Measurements from ENCODE around the gene JAKMIP1. TPM values are rescaled to one million over a fixed set of nuclear protein-coding genes. Genes with fewer than 3 reads are reported as not detected.

The JAKMIP1 gene
- total RNA-seq (2022) = not detected in 2 replicates
- Bru-seq, nascent RNA = not detected
- not detected for BruChase-seq, experiment 1, labeled RNA remaining after a 6-hour chase
- BruChase-seq, experiment 2, labeled RNA remaining after a 2-hour chase = not detected
- long read RNA-seq = 0 reads

DNA sequence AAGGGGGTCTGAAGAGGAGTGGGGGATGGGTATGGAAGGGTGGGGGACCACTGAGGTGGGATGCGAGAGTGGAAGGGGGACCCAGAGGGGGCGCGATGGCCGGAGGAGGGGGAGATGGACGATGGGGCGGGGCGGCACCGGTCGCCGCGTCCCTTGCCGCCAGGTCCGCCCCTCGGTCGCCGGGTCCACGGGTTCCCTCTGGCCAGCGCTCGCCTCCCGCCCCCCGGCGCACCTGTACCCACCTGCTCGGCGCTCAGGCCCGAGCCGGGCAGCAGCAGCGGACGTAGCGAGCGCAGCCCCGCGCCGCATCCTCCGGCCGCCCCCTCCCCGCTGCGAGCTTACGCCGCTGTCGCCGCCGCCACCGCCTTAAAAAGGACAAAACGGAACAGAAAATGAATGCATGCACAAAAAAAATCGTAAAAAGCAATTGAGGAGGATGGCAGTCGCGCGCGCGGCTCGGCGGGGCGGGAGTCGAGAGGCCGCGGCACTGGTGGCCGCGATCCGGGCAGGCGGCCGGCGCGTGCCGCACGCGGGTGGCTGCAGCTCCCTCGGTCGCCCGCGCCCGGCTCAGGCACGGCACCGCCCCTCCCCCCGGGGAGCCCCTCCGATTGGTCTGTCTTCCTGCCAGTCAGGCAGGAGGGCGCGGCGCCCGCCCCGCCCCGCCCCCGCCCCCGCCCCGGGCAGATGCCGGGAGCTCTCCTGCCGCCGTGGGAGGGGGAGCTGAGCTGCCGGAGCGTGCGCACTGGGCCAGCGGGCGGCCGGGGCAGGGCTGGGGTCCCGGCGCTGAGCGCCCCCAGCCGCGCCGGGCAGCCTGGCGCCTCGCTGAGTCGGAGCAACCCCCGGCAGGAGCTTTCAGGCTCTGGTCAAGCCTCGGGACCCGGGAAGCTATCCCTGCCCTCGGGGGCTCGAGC is at the start of gene JAKMIP1:
JAKMIP1 (minus strand) TSS at position 539 of the 911 bp plus-strand sequence. CDS start 87,699 bp downstream, outside the sequence.
- TF ChIP-seq, protein P1, sequence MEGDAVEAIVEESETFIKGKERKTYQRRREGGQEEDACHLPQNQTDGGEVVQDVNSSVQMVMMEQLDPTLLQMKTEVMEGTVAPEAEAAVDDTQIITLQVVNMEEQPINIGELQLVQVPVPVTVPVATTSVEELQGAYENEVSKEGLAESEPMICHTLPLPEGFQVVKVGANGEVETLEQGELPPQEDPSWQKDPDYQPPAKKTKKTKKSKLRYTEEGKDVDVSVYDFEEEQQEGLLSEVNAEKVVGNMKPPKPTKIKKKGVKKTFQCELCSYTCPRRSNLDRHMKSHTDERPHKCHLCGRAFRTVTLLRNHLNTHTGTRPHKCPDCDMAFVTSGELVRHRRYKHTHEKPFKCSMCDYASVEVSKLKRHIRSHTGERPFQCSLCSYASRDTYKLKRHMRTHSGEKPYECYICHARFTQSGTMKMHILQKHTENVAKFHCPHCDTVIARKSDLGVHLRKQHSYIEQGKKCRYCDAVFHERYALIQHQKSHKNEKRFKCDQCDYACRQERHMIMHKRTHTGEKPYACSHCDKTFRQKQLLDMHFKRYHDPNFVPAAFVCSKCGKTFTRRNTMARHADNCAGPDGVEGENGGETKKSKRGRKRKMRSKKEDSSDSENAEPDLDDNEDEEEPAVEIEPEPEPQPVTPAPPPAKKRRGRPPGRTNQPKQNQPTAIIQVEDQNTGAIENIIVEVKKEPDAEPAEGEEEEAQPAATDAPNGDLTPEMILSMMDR (IDR thresholded peaks at IDR 0.05; ENCODE audit: unreplicated experiment) = no peak
- ChIA-PET POLR2A (no interaction called here), CTCF (interaction anchor here (0.6 to 0.7 kb wide), 2 partner anchors 347 to 376 kb away, joined by 3 to 4 read pairs; no protein-coding TSS in a partner anchor)
- Mint-ChIP-seq H3K4me1 (ENCODE audit: insufficient read depth, unreplicated experiment) (no peaks in the 10 kb centered on the region), H3K27me3 (ENCODE audit: insufficient read depth, unreplicated experiment) (no peaks in the 10 kb centered on the region), H3K4me3 (ENCODE audit: unreplicated experiment) (no peak within 1 kb of the TSS), H3K9me3 (ENCODE audit: unreplicated experiment) (peaks cover 19% of the 10 kb centered on the region), H3K27ac (ENCODE audit: low read depth, unreplicated experiment) (no peak within 1 kb of the TSS), H3K36me3 (ENCODE audit: insufficient read depth, unreplicated experiment) (peaks cover 5% of the 10 kb centered on the region)
- intact Hi-C loops (cut with micrococcal nuclease) = no loop called here
- no TSS peak for BruUV-seq (replicated peaks)
- no peak for DNase-seq (ENCODE audit: unreplicated experiment)

DNA sequence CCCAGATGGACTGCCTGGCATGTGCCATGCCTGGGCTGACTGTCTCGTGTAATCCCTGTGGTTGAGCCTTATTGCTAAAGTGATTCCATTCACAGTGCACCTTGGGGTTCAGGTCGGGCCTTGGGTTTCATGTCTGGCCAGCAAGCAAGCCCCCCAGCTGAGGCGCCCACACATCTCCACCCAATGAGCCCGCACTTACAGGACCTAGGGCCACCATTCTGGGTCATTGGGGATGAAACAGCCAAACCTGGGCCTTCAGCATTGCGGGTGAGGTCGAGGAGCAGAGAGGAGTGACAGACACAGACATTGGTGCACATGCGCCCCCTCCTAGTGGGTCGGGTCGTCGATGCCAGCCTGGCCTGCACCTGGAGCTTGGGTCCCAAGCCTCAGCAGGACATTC is 48.0 kb upstream of the JAKMIP1 start:
- Mint-ChIP-seq H3K36me3 (ENCODE audit: insufficient read depth, unreplicated experiment) (no peaks in the 10 kb centered on the region), H3K9me3 (ENCODE audit: unreplicated experiment) (peaks cover 9% of the 10 kb centered on the region), H3K27me3 (ENCODE audit: insufficient read depth, unreplicated experiment) (peaks cover 18% of the 10 kb centered on the region), H3K4me1 (ENCODE audit: insufficient read depth, unreplicated experiment) (no peaks in the 10 kb centered on the region), H3K27ac (ENCODE audit: low read depth, unreplicated experiment) (no peak overlapping the region), H3K4me3 (ENCODE audit: unreplicated experiment) (no peak overlapping the region)
- intact Hi-C loops (cut with micrococcal nuclease) = no loop called here
- TF ChIP-seq, protein P1 (IDR thresholded peaks at IDR 0.05; ENCODE audit: unreplicated experiment) = no peak
- ChIA-PET POLR2A (interaction anchor here (0.7 kb wide), 1 partner anchor 48 kb away, joined by 3 read pairs; no protein-coding TSS in a partner anchor), CTCF (interaction anchor here (0.8 to 11.4 kb wide), 2 partner anchors 77 to 453 kb away, joined by 3 to 522 read pairs; no protein-coding TSS in a partner anchor)
- BruUV-seq (replicated peaks) = no TSS peak
- DNase-seq (ENCODE audit: unreplicated experiment) = no peak

DNA sequence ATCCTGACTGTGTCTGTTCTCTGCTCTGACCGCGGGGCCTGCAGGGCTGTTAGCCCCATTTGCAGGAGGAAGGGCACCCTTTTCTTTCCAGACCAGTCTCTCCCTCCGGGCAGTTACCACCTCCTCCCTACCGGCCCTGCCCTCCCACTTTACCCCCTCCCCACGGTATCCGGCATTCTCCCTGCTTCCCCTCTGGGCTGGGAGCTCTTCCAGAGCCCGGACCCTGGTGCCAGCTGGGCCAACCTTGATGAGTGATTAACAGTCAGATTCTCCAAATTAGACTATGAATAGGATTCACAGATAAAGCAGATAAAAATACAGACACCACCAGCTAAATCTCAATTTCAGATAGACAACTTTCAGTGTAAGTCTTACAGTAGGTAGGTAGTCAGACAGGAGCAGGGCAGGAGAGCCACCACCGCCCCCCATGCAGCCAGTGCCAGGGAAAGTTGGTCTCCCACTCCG is 45.9 kb upstream of the JAKMIP1 start:
- ChIA-PET CTCF (interaction anchor here (0.6 to 11.4 kb wide), 2 partner anchors 79 to 102 kb away, joined by 3 to 522 read pairs; no protein-coding TSS in a partner anchor), POLR2A (no interaction called here)
- no peaks in the 10 kb centered on the region for H3K36me3 Mint-ChIP-seq (ENCODE audit: insufficient read depth, unreplicated experiment)
- peaks cover 18% of the 10 kb centered on the region for H3K27me3 Mint-ChIP-seq (ENCODE audit: insufficient read depth, unreplicated experiment)
- peaks cover 9% of the 10 kb centered on the region for H3K9me3 Mint-ChIP-seq (ENCODE audit: unreplicated experiment)
- DNase-seq (ENCODE audit: unreplicated experiment) = no peak
- no peak overlapping the region for H3K4me3 Mint-ChIP-seq (ENCODE audit: unreplicated experiment)
- no TSS peak for BruUV-seq (replicated peaks)
- intact Hi-C loops (cut with micrococcal nuclease) = no loop called here
- TF ChIP-seq, protein P1 (IDR thresholded peaks at IDR 0.05; ENCODE audit: unreplicated experiment) = no peak
- no peak overlapping the region for H3K27ac Mint-ChIP-seq (ENCODE audit: low read depth, unreplicated experiment)
- no peaks in the 10 kb centered on the region for H3K4me1 Mint-ChIP-seq (ENCODE audit: insufficient read depth, unreplicated experiment)
